Upper lobe of left lung (tissue), 4 donors: ENCODE results near the gene WDR45B.

ENCODE experiments used
- EP300 ChIP-seq, 4 donors: sonication (generic); formaldehyde crosslinking; IDR thresholded peaks; one replicate each; pipeline ENCODE4 v1.5.1; 2017; ENCODE audit warnings: antibody characterized with exemption in 4 of 4, control low read depth in 2 of 4
- TF ChIP-seq, protein P1 (sequence below), 6 experiments: fragments of 450-650 bp in 4 of 6; fragments of 200-600 bp in 2 of 6; sonication (generic) in 2 of 6; IDR thresholded peaks; one replicate each; pipeline ENCODE4 v1.5.1; 2016 to 2019; ENCODE audit warnings: antibody characterized with exemption in 6 of 6

DNA sequence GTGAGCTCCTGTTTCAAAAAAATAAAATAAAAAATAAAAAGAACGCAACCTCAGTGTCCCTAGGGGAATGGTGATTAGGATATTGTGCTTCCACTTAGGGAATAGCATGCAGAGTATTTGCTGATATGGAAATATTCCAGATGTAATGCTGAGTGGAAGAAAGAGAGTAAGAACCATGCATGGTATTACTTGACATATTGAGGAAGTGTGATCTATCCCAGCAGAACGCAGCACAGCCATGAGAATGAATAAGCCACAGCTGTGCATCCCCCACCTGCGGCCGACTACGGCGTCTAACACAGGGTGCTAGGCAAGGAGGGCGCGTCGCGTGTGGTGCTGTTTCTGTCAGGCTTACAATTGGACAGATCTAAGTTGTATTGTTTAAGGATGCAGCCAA lies 79.2 kb downstream of the WDR45B start:
- TF ChIP-seq, protein P1, sequence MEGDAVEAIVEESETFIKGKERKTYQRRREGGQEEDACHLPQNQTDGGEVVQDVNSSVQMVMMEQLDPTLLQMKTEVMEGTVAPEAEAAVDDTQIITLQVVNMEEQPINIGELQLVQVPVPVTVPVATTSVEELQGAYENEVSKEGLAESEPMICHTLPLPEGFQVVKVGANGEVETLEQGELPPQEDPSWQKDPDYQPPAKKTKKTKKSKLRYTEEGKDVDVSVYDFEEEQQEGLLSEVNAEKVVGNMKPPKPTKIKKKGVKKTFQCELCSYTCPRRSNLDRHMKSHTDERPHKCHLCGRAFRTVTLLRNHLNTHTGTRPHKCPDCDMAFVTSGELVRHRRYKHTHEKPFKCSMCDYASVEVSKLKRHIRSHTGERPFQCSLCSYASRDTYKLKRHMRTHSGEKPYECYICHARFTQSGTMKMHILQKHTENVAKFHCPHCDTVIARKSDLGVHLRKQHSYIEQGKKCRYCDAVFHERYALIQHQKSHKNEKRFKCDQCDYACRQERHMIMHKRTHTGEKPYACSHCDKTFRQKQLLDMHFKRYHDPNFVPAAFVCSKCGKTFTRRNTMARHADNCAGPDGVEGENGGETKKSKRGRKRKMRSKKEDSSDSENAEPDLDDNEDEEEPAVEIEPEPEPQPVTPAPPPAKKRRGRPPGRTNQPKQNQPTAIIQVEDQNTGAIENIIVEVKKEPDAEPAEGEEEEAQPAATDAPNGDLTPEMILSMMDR (IDR thresholded peaks at IDR 0.05) = no peak
- no peak for TF ChIP-seq EP300 (IDR thresholded peaks at IDR 0.05)
